Kidney (tissue), 14 donors: ENCODE measurements around the gene SRF. TPM values are rescaled to one million over a fixed set of nuclear protein-coding genes. Genes with fewer than 3 reads are reported as not detected.

Source experiments
- DNase-seq, 5 donors: peaks; one replicate each; pipeline ENCODE4 v3.0.0-alpha.2; 2013 to 2020
- FAIRE-seq: peaks from 2 replicates; lab custom pipeline; 2012; peaks lifted over from hg19 to GRCh38; lab: Jason Lieb, UNC
- H3K27ac ChIP-seq, 2 donors: one replicate each; pipeline ENCODE4 v1.7.0; 2013; ENCODE audit warnings: low read depth in 2 of 2, low read length in 2 of 2, inconsistent platforms in 1 of 2
- H3K27me3 ChIP-seq: one replicate; pipeline ENCODE4 v1.7.1; 2013; ENCODE audit warnings: low read length, inconsistent platforms; ENCODE audit not compliant: control insufficient read depth, insufficient read depth
- H3K36me3 ChIP-seq, 3 donors: one replicate each; pipeline versions ENCODE4 v1.7.0 to v1.7.1; 2013; ENCODE audit warnings: low read length in 3 of 3, control low read depth in 1 of 3, inconsistent platforms in 1 of 3; ENCODE audit not compliant: insufficient read depth in 3 of 3, control insufficient read depth in 2 of 3
- H3K4me1 ChIP-seq, 3 donors: one replicate each; pipeline versions ENCODE4 v1.7.0 to v1.7.1; 2013; ENCODE audit warnings: low read length in 3 of 3, inconsistent platforms in 1 of 3, low read depth in 1 of 3; ENCODE audit not compliant: control insufficient read depth in 2 of 3, insufficient read depth in 2 of 3
- H3K4me3 ChIP-seq, 3 donors: one replicate each; pipeline versions ENCODE4 v1.7.0 to v1.8.1; 2013; ENCODE audit warnings: low read length in 3 of 3, control low read depth in 1 of 3, inconsistent platforms in 1 of 3
- H3K9ac ChIP-seq, 3 donors: one replicate each; pipeline versions ENCODE4 v1.7.0 to v1.7.1; 2013; ENCODE audit warnings: low read length in 3 of 3, control low read depth in 1 of 3, inconsistent platforms in 1 of 3
- H3K9me3 ChIP-seq, 3 donors: one replicate each; pipeline versions ENCODE4 v1.7.0 to v1.7.1; 2013; ENCODE audit warnings: low read length in 3 of 3, control low read depth in 1 of 3, inconsistent platforms in 1 of 3; ENCODE audit not compliant: control insufficient read depth in 2 of 3, insufficient read depth in 1 of 3
- intact Hi-C: fragments of 100-400 bp; cut with DNase I; formaldehyde crosslinking; loops from one replicate; pipeline ENCODE4 v1.11.1; 2022
- polyA plus RNA-seq: library from polyadenylated mRNA; stranded (reverse); fragments of 350-450 nt; fragmentation: Illumina TruSeq; extraction: RNeasy Lipid Tissue Mini Kit (QIAGEN cat#74804); gene quantifications from one replicate; pipeline ENCODE4 v1.2.3, GENCODE V29; 2014; ENCODE audit warnings: low read depth, low replicate concordance; ENCODE audit not compliant: insufficient read depth
- total RNA-seq: library from RNA; stranded (reverse); fragmentation: NEBNext Ultra II Directional; extraction: Animal tissue kit (Norgen Biotek cat#: 25700); gene quantifications from one replicate; pipeline ENCODE4 v1.2.1, GENCODE V29; 2021
- TF ChIP-seq, protein P1 (sequence below): IDR thresholded peaks from 3 replicates; pipeline ENCODE4 v1.5.1; 2012; ENCODE audit warnings: mild to moderate bottlenecking, moderate library complexity, borderline replicate concordance; ENCODE audit not compliant: insufficient read depth; ENCODE audit errors: extremely low read depth
- donor health status: control.
- donor health status: control.
- donor health status: control.
- donor health status: control.
- donor health status: control.
- donor health status: DM: yes; HTN: yes; CAD: no.
- donor health status: Normal renal cell carcinoma (clear cell type).

Gene SRF
- total and polyA plus RNA-seq, 2 donors from 2014 or later = 13.8 to 30.6 TPM

DNA sequence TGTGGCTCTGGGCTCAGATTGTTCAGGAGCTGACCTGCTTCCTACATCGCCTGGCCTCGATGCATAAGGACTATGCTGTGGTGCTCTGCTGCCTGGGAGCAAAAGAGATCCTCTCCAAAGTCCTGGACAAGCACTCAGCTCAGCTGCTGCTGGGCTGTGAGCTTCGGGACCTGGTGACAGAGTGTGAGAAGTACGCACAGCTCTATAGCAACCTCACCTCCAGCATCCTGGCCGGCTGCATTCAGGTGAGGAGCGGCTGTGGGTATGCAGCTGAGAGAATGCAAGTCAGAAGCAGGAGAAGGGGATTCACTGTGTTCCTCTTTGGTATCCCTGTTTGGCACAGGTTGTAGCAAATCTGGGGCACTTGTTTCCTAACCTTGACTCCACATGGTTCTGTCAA lies 28.8 kb downstream of the SRF start:
- intact Hi-C loops = no loop called here
- H3K27me3 ChIP-seq = no peaks in the 10 kb centered on the region
- no peaks in the 10 kb centered on the region for H3K4me1 ChIP-seq
- peak in 1 of 5 donors; percentile 2 for DNase-seq
- no peaks in the 10 kb centered on the region for H3K9me3 ChIP-seq
- no peak for FAIRE-seq
- H3K9ac ChIP-seq = no peak overlapping the region
- TF ChIP-seq, protein P1, sequence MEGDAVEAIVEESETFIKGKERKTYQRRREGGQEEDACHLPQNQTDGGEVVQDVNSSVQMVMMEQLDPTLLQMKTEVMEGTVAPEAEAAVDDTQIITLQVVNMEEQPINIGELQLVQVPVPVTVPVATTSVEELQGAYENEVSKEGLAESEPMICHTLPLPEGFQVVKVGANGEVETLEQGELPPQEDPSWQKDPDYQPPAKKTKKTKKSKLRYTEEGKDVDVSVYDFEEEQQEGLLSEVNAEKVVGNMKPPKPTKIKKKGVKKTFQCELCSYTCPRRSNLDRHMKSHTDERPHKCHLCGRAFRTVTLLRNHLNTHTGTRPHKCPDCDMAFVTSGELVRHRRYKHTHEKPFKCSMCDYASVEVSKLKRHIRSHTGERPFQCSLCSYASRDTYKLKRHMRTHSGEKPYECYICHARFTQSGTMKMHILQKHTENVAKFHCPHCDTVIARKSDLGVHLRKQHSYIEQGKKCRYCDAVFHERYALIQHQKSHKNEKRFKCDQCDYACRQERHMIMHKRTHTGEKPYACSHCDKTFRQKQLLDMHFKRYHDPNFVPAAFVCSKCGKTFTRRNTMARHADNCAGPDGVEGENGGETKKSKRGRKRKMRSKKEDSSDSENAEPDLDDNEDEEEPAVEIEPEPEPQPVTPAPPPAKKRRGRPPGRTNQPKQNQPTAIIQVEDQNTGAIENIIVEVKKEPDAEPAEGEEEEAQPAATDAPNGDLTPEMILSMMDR = no peak
- H3K27ac ChIP-seq = no peak overlapping the region
- H3K4me3 ChIP-seq = no peak overlapping the region
- peaks cover 0 to 23% (median 19%) of the 10 kb centered on the region in 3 donors for H3K36me3 ChIP-seq

GRCh38 chr6:43200541-43200940 lies 29.5 kb downstream of the SRF start:
- H3K27me3 ChIP-seq = no peaks in the 10 kb centered on the region
- TF ChIP-seq, protein P1 = no peak
- no peaks in the 10 kb centered on the region for H3K9me3 ChIP-seq
- H3K9ac ChIP-seq = no peak overlapping the region
- no peak overlapping the region for H3K4me3 ChIP-seq
- no peaks in the 10 kb centered on the region for H3K4me1 ChIP-seq
- no peak overlapping the region for H3K27ac ChIP-seq
- DNase-seq = peak in 1 of 5 donors; percentile 16
- H3K36me3 ChIP-seq = peaks cover 0 to 22% (median 20%) of the 10 kb centered on the region in 3 donors
- intact Hi-C loops = no loop called here
- no peak for FAIRE-seq

DNA sequence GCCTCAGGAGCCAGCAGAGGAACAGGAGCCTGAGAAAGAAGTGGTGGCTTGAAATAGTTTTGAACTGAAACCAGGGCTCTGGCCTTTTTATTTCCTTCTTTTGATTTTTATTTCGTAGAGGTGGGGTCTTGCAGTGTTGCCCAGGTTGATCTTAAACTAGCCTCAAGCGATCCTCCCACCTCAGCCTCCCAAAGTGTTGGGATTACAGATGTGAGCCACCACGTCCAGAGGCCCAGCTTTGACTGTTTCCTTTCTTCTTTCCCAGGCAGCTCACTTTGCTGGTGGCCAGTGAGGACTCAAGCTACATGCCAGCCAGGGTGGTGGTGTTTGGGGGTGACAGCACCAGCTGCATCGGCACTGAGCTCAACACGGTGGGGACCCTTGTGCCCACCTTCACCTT lies 31.4 kb downstream of the SRF start:
- Histone ChIP-seq H3K9ac (no peak overlapping the region), H3K27me3 (no peaks in the 10 kb centered on the region), H3K9me3 (no peaks in the 10 kb centered on the region), H3K4me3 (no peak overlapping the region), H3K27ac (no peak overlapping the region), H3K36me3 (peaks cover 0 to 12% (median 9%) of the 10 kb centered on the region in 3 donors), H3K4me1 (no peaks in the 10 kb centered on the region)
- intact Hi-C loops = no loop called here
- no peak for FAIRE-seq
- DNase-seq = peak in 1 of 5 donors; percentile 0
- TF ChIP-seq, protein P1 = no peak

GRCh38 chr6:43203029-43203717 lies 32.1 kb downstream of the SRF start:
- Histone ChIP-seq H3K9me3 (no peaks in the 10 kb centered on the region), H3K27ac (no peak overlapping the region), H3K36me3 (peaks cover 0 to 12% (median 9%) of the 10 kb centered on the region in 3 donors), H3K4me1 (no peaks in the 10 kb centered on the region), H3K27me3 (no peaks in the 10 kb centered on the region), H3K4me3 (no peak overlapping the region), H3K9ac (no peak overlapping the region)
- TF ChIP-seq, protein P1 = no peak
- FAIRE-seq = no peak
- intact Hi-C loops = no loop called here
- peak in 1 of 5 donors; percentile 28 for DNase-seq
